Adrenal gland (tissue), 19 donors: Measurements from ENCODE around the gene RAMP1. TPM values are rescaled to one million over a fixed set of nuclear protein-coding genes. Genes with fewer than 3 reads are reported as not detected.
A peak's percentile ranks its signal among the peaks of the same experiment; 100 is the strongest.

Experiments used
- DNase-seq, 7 donors: peaks; one replicate each; pipeline ENCODE4 v3.0.0-alpha.2; 2019 to 2020
- H3K27ac ChIP-seq, 5 donors: fragments of 200-600 bp; sonication (generic) in 4 of 5; 1 replicate in 3 of 5; 2 replicates in 2 of 5; pipeline versions ENCODE4 v1.5.1 to v1.8.0; 2016 to 2020; ENCODE audit warnings: mild to moderate bottlenecking in 1 of 5
- H3K27me3 ChIP-seq: fragments of 200-600 bp; 2 replicates; pipeline ENCODE4 v1.8.0; 2021
- H3K36me3 ChIP-seq, 2 donors: fragments of 200-600 bp; replicated peaks in 1 of 2; 1 replicate in 1 of 2; 2 replicates in 1 of 2; pipeline versions ENCODE4 v1.5.1 to v1.8.0; 2018 to 2022
- H3K4me1 ChIP-seq, 2 donors: fragments of 200-600 bp; replicated peaks in 1 of 2; 1 replicate in 1 of 2; 2 replicates in 1 of 2; pipeline versions ENCODE4 v1.5.1 to v1.8.0; 2018 to 2021
- H3K4me3 ChIP-seq, 4 donors: fragments of 200-600 bp; sonication (generic) in 3 of 4; one replicate each; pipeline ENCODE4 v1.5.1; 2016 to 2018
- H3K9me3 ChIP-seq, 3 donors: fragments of 200-600 bp; sonication (generic) in 1 of 3; replicated peaks in 1 of 3; 1 replicate in 2 of 3; 2 replicates in 1 of 3; pipeline versions ENCODE4 v1.5.1 to v1.8.0; 2016 to 2021
- CTCF ChIP-seq, 6 experiments: fragments of 450-650 bp in 4 of 6; fragments of 200-600 bp in 2 of 6; sonication (generic) in 1 of 6; IDR thresholded peaks; 1 replicate in 5 of 6; 2 replicates in 1 of 6; pipeline versions ENCODE4 v1.5.1 to v1.8.0; 2016 to 2021; ENCODE audit warnings: antibody characterized with exemption in 6 of 6, mild to moderate bottlenecking in 2 of 6, moderate library complexity in 1 of 6
- POLR2A ChIP-seq, 2 donors: fragments of 450-650 bp; IDR thresholded peaks; one replicate each; pipeline ENCODE4 v1.6.1; 2017; ENCODE audit warnings: antibody characterized with exemption in 2 of 2, mild to moderate bottlenecking in 2 of 2, moderate library complexity in 1 of 2
- WGBS, 4 donors: extraction: QIAGEN DNeasy Blood & Tissue Kit in 2 of 4; methylation state at CpG; one replicate each; pipeline versions ENCODE4 v1.1.5 to v1.1.7; 2013 to 2017; 5-methylcytosine and 5-hydroxymethylcytosine counted together
- intact Hi-C, 2 donors: fragments of 100-400 bp; cut with DNase I; formaldehyde crosslinking; loops; one replicate each; pipeline versions ENCODE4 v1.14.1 to v1.15.0; 2022 to 2023
- long read RNA-seq, 10 donors: library from polyadenylated mRNA in 3 of 10; unstranded in 2 of 10; stranded (forward) in 1 of 10; transcript quantifications; one replicate each; pipeline ENCODE4 v2.0.0 and lab custom pipeline, GENCODE V29; 2021 to 2026
- polyA plus RNA-seq, 3 donors: library from polyadenylated mRNA; stranded (reverse); fragments of 200-250 nt in 2 of 3; fragments of 350-450 nt in 1 of 3; fragmentation: Illumina TruSeq in 1 of 3; extraction: RNeasy Lipid Tissue Mini Kit (QIAGEN cat#74804) in 1 of 3; gene quantifications; one replicate each; pipeline ENCODE4 v1.2.3, GENCODE V29; 2013 to 2014
- total RNA-seq, 9 donors: library from RNA; depleted of rRNA in 4 of 9; stranded (reverse); fragments of >200 nt in 4 of 9; fragments of 120-200 nt in 1 of 9; fragmentation: NEBNext Ultra II Directional in 1 of 9; extraction: Animal tissue kit (Norgen Biotek cat#: 25700) in 1 of 9; gene quantifications; one replicate each; pipeline versions ENCODE4 v1.1.0 to v1.2.4, GENCODE V29; 2013 to 2023
- donor health status: healthy with polysubstance abuse.
- donor health status: Bipolar disorder and iron deficiency.
- donor health status: DM: yes; HTN: yes; CAD: no.
- donor health status: DM: no; HTN: no; CAD: no.
- donor health status: DM: no; HTN: no; CAD: no.
- donor health status: DM: yes; HTN: yes; CAD: no.

Gene RAMP1
- total RNA-seq, result 10 to 100 TPM in 4 of 9 donors, 1 to 10 TPM in 5; 2.4 to 49.1 (median 9.1) TPM
- polyA plus RNA-seq, result 10 to 100 TPM in 2 of 3 donors, 1 to 10 TPM in 1; 7.6 to 72.6 (median 40.4) TPM
- long read RNA-seq, donor 1, transcript RAMP1-201 (3 exons, 910 nt), result major isoform, 7 of 7 reads
- long read RNA-seq, donor 1, partial matches to known transcripts, result 0 of 7 reads
- long read RNA-seq, donor 1, other reads (novel, unspliced or antisense), result 0 of 7 reads
- long read RNA-seq, donor 2, partial matches to known transcripts, result 0 of 2 reads
- long read RNA-seq, donor 2, other reads (novel, unspliced or antisense), result 0 of 2 reads
- long read RNA-seq, donor 3, partial matches to known transcripts, result 0 of 4 reads
- long read RNA-seq, donor 3, other reads (novel, unspliced or antisense), result 0 of 4 reads
- long read RNA-seq, donor 4, partial matches to known transcripts, result 0 of 2 reads
- long read RNA-seq, donor 4, other reads (novel, unspliced or antisense), result 0 of 2 reads
- long read RNA-seq, donor 5, transcript RAMP1-201 (3 exons, 910 nt), result major isoform, 10 of 13 reads
- long read RNA-seq, donor 5, partial matches to known transcripts, result 0 of 13 reads
- long read RNA-seq, donor 5, other reads (novel, unspliced or antisense), result 2 of 13 reads
- long read RNA-seq, donor 6, transcript RAMP1-201 (3 exons, 910 nt), result major isoform, 40 of 47 reads
- long read RNA-seq, donor 6, partial matches to known transcripts, result 4 of 47 reads
- long read RNA-seq, donor 6, other reads (novel, unspliced or antisense), result 1 of 47 reads
- long read RNA-seq, donor 7, partial matches to known transcripts, result 0 of 3 reads
- long read RNA-seq, donor 7, other reads (novel, unspliced or antisense), result 0 of 3 reads
- long read RNA-seq, donor 8, transcript RAMP1-201 (3 exons, 910 nt), result major isoform, 6 of 9 reads
- long read RNA-seq, donor 8, partial matches to known transcripts, result 0 of 9 reads
- long read RNA-seq, donor 8, other reads (novel, unspliced or antisense), result 0 of 9 reads
- long read RNA-seq, donor 9, partial matches to known transcripts, result 0 of 5 reads
- long read RNA-seq, donor 9, other reads (novel, unspliced or antisense), result 0 of 5 reads
- long read RNA-seq, donor 10, partial matches to known transcripts, result 0 of 3 reads
- long read RNA-seq, donor 10, other reads (novel, unspliced or antisense), result 0 of 3 reads

- Histone ChIP-seq H3K36me3 (no peaks in the 10 kb centered on the region), H3K4me1 (peaks cover 0 to 7% of the 10 kb centered on the region in 2 donors), H3K27ac (peak within 1 kb of the TSS in 2 of 5 donors; percentile 49 to 76), H3K9me3 (no peaks in the 10 kb centered on the region), H3K27me3 (peaks cover 4% of the 10 kb centered on the region), H3K4me3 (peak within 1 kb of the TSS in 1 of 4 donors; percentile 56)
- DNase-seq, result no peak
- 1 to 11% (median 3%) methylated on average over 13 to 79 of the region's 79 CpGs for WGBS, 4 donors
- intact Hi-C loops, result loop anchor here (5.0 to 10.0 kb wide), 2 partner anchors 395 to 403 kb away; no protein-coding TSS in a partner anchor
- no peak for TF ChIP-seq POLR2A (IDR thresholded peaks at IDR 0.05)
- no peak for TF ChIP-seq CTCF (IDR thresholded peaks at IDR 0.05)
Observed at GRCh38 chr2:237859533-237860272, at the start of gene RAMP1. Gene RAMP1, plus strand, starts transcription at chr2:237859623. Its CDS starts 53 bp downstream, at chr2:237859676.

DNA sequence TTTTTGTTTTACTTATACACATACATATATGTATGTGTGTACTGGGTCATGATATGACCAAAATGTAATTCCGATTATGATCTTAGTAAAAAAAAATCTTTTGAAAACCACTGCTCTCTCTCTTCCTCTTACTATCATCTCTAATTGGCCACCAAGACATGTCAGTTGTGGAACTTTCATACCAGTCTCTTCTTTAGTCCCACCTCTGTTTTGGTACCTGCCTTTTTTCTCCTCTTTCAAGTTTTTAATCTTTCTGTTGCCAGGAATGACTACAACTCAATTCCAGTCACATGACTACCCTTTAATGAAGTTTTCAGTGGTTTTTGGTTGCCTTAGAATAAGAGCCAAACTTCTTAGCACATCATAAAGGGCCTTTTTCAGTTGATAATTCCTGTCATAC lies 43.8 kb upstream of the RAMP1 start:
- Histone ChIP-seq H3K9me3 (peaks cover 0 to 4% (median 0%) of the 10 kb centered on the region in 3 donors), H3K4me1 (no peaks in the 10 kb centered on the region), H3K36me3 (no peaks in the 10 kb centered on the region), H3K27ac (no peak overlapping the region), H3K4me3 (no peak overlapping the region), H3K27me3 (no peaks in the 10 kb centered on the region)
- TF ChIP-seq POLR2A (IDR thresholded peaks at IDR 0.05), result no peak
- TF ChIP-seq CTCF (IDR thresholded peaks at IDR 0.05), result no peak
- intact Hi-C loops, result no loop called here
- WGBS, 4 donors, result 59 to 83% (median 66%) methylated on average over 1 of the region's 1 CpG
- no peak for DNase-seq

- no peak for DNase-seq
- 88 to 98% (median 95%) methylated on average over 1 of the region's 1 CpG for WGBS, 4 donors
- Histone ChIP-seq H3K36me3 (no peaks in the 10 kb centered on the region), H3K9me3 (peaks cover 0 to 4% (median 0%) of the 10 kb centered on the region in 3 donors), H3K27ac (no peak overlapping the region), H3K4me1 (no peaks in the 10 kb centered on the region), H3K4me3 (no peak overlapping the region), H3K27me3 (no peaks in the 10 kb centered on the region)
- intact Hi-C loops, result no loop called here
- TF ChIP-seq POLR2A (IDR thresholded peaks at IDR 0.05), result no peak
- no peak for TF ChIP-seq CTCF (IDR thresholded peaks at IDR 0.05)
Observed at GRCh38 chr2:237816531-237816930, 42.9 kb upstream of the RAMP1 start.
